ENCODE data around the gene NOS3. TPM values are rescaled to one million over a fixed set of nuclear protein-coding genes. Genes with fewer than 3 reads are reported as not detected.

NOS3 gene
- total RNA-seq, 1 experiment from 2014 or later, result 0.66 TPM

GRCh38 chr7:151019130-151019447 is 28.3 kb downstream of the NOS3 start:
- Histone ChIP-seq H3F3A (ENCODE audit: low read length, unreplicated experiment) (no peaks in the 10 kb centered on the region), H3K4me1 (ENCODE audit: insufficient read depth, low read length) (peaks cover 12% of the 10 kb centered on the region; the same call in 1 of the 2 replicates), H4K20me1 (ENCODE audit: low read length) (no peaks in the 10 kb centered on the region), H3K9me3 (ENCODE audit: low read length) (no peaks in the 10 kb centered on the region), H3K4me3 (ENCODE audit: low read length) (no peak overlapping the region), H3K9me2 (replicated peaks; ENCODE audit: low read length) (no peaks in the 10 kb centered on the region), H3K36me3 (ENCODE audit: low read depth, low read length) (no peaks in the 10 kb centered on the region), H2AFZ (ENCODE audit: low read length) (no peak overlapping the region), H3K79me2 (ENCODE audit: low read length) (no peaks in the 10 kb centered on the region), H3K9ac (ENCODE audit: low read length) (no peak overlapping the region), H3K27ac (ENCODE audit: low read length) (no peak overlapping the region), H3K4me2 (ENCODE audit: low read length) (no peak overlapping the region), H3K27me3 (ENCODE audit: low read length) (no peaks in the 10 kb centered on the region)
- no peak for ATAC-seq
- intact Hi-C loops (cut with micrococcal nuclease), result loop anchor here (2.0 kb wide), 2 partner anchors 56 to 120 kb away; no protein-coding TSS in a partner anchor
- DNase-seq, result no peak
- no peak for TF ChIP-seq CTCF (conservative IDR thresholded peaks at IDR 0.05; ENCODE audit: low read depth, low read length)
- TF ChIP-seq EZH2 (IDR thresholded peaks at IDR 0.05; ENCODE audit: low read length, unreplicated experiment), result no peak
- TF ChIP-seq EZH2phosphoT487 (IDR thresholded peaks at IDR 0.05; ENCODE audit: borderline replicate concordance, low read length), result no peak
- ChIA-PET CTCF (interaction anchor here (1.2 to 1.5 kb wide), 2 partner anchors 56 to 121 kb away, joined by 4 to 9 read pairs; no protein-coding TSS in a partner anchor), POLR2A (ENCODE audit: unreplicated experiment) (interaction anchor here (0.8 kb wide), 1 partner anchor 9 kb away, joined by 3 read pairs; the partner anchor contains the start of gene ABCB8)
- BruUV-seq (replicated peaks), result no TSS peak

- intact Hi-C loops (cut with micrococcal nuclease), result no loop called here
- Histone ChIP-seq H3K9me2 (replicated peaks; ENCODE audit: low read length) (no peaks in the 10 kb centered on the region), H4K20me1 (ENCODE audit: low read length) (no peaks in the 10 kb centered on the region), H3K4me2 (ENCODE audit: low read length) (no peak overlapping the region), H3K4me1 (ENCODE audit: insufficient read depth, low read length) (peaks cover 19% of the 10 kb centered on the region; the same call in 1 of the 2 replicates), H3K9ac (ENCODE audit: low read length) (no peak overlapping the region), H2AFZ (ENCODE audit: low read length) (no peak overlapping the region), H3K79me2 (ENCODE audit: low read length) (no peaks in the 10 kb centered on the region), H3K36me3 (ENCODE audit: low read depth, low read length) (no peaks in the 10 kb centered on the region), H3K27me3 (ENCODE audit: low read length) (no peaks in the 10 kb centered on the region), H3K4me3 (ENCODE audit: low read length) (no peak overlapping the region), H3F3A (ENCODE audit: low read length, unreplicated experiment) (no peaks in the 10 kb centered on the region), H3K9me3 (ENCODE audit: low read length) (no peaks in the 10 kb centered on the region), H3K27ac (ENCODE audit: low read length) (no peak overlapping the region)
- no peak for TF ChIP-seq EZH2 (IDR thresholded peaks at IDR 0.05; ENCODE audit: low read length, unreplicated experiment)
- no peak for TF ChIP-seq EZH2phosphoT487 (IDR thresholded peaks at IDR 0.05; ENCODE audit: borderline replicate concordance, low read length)
- no peak for TF ChIP-seq CTCF (conservative IDR thresholded peaks at IDR 0.05; ENCODE audit: low read depth, low read length)
- no TSS peak for BruUV-seq (replicated peaks)
- POLR2A ChIA-PET (ENCODE audit: unreplicated experiment), result no interaction called here
- DNase-seq (no peak), ATAC-seq (no peak)
- CTCF ChIA-PET, result no interaction called here
Observed at GRCh38 chr7:151020231-151020630, 29.4 kb downstream of the NOS3 start.

- TF ChIP-seq EZH2phosphoT487 (IDR thresholded peaks at IDR 0.05; ENCODE audit: borderline replicate concordance, low read length), result no peak
- BruUV-seq (replicated peaks), result no TSS peak
- H3K27ac ChIP-seq (ENCODE audit: low read length), result no peak overlapping the region
- H3K79me2 ChIP-seq (ENCODE audit: low read length), result no peaks in the 10 kb centered on the region
- no peak overlapping the region for H3K4me3 ChIP-seq (ENCODE audit: low read length)
- CTCF ChIA-PET, result no interaction called here
- H3F3A ChIP-seq (ENCODE audit: low read length, unreplicated experiment), result no peaks in the 10 kb centered on the region
- H3K36me3 ChIP-seq (ENCODE audit: low read depth, low read length), result no peaks in the 10 kb centered on the region
- no peak for DNase-seq
- H3K27me3 ChIP-seq (ENCODE audit: low read length), result no peaks in the 10 kb centered on the region
- H3K9ac ChIP-seq (ENCODE audit: low read length), result no peak overlapping the region
- no peaks in the 10 kb centered on the region for H4K20me1 ChIP-seq (ENCODE audit: low read length)
- no peak for ATAC-seq
- no peak overlapping the region for H2AFZ ChIP-seq (ENCODE audit: low read length)
- H3K4me2 ChIP-seq (ENCODE audit: low read length), result no peak overlapping the region
- H3K9me2 ChIP-seq (replicated peaks; ENCODE audit: low read length), result no peaks in the 10 kb centered on the region
- POLR2A ChIA-PET (ENCODE audit: unreplicated experiment), result no interaction called here
- H3K4me1 ChIP-seq (ENCODE audit: insufficient read depth, low read length), result peaks cover 38% of the 10 kb centered on the region
- intact Hi-C loops (cut with micrococcal nuclease), result no loop called here
- H3K9me3 ChIP-seq (ENCODE audit: low read length), result no peaks in the 10 kb centered on the region
Observed at GRCh38 chr7:151023232-151023631, 32.4 kb downstream of the NOS3 start.
